DOHH2 (cell line): ENCODE data around the gene CSGALNACT2.

Experiments used
- H3F3A ChIP-seq: fragments of 200-600 bp; sonication (generic), shearing (Covaris generic); 2 replicates; pipeline ENCODE4 v1.6.0; 2016; ENCODE audit warnings: antibody characterized with exemption, mild to moderate bottlenecking; ENCODE audit not compliant: control insufficient read depth, insufficient read depth
- H3K27ac ChIP-seq: fragments of 200-600 bp; sonication (generic); 2 replicates; pipeline ENCODE4 v1.5.1; 2014; ENCODE audit warnings: low read depth, mild to moderate bottlenecking, low read length, moderate library complexity
- H3K27me3 ChIP-seq: fragments of 200-600 bp; sonication (generic); 2 replicates; pipeline ENCODE4 v1.6.1; 2014; ENCODE audit warnings: mild to moderate bottlenecking, low read length, mixed read lengths; ENCODE audit not compliant: control insufficient read depth
- H3K36me3 ChIP-seq: fragments of 200-600 bp; sonication (generic); 2 replicates; pipeline ENCODE4 v1.6.1; 2014; ENCODE audit warnings: mild to moderate bottlenecking, low read length, moderate library complexity, mixed read lengths; ENCODE audit not compliant: control insufficient read depth
- H3K4me1 ChIP-seq: fragments of 200-600 bp; sonication (generic); 2 replicates; pipeline ENCODE4 v1.6.1; 2014; ENCODE audit warnings: mild to moderate bottlenecking, low read length, mixed read lengths; ENCODE audit not compliant: control insufficient read depth
- H3K4me2 ChIP-seq: fragments of 200-600 bp; sonication (generic); 2 replicates; pipeline ENCODE4 v1.6.0; 2014; ENCODE audit warnings: mild to moderate bottlenecking, low read length, moderate library complexity
- H3K4me3 ChIP-seq: fragments of 200-600 bp; sonication (generic); 2 replicates; pipeline ENCODE4 v1.5.1; 2014; ENCODE audit warnings: mild to moderate bottlenecking, low read length, mixed read lengths
- H3K79me2 ChIP-seq: fragments of 200-600 bp; sonication (generic); 2 replicates; pipeline ENCODE4 v1.6.1; 2014; ENCODE audit warnings: mild to moderate bottlenecking, low read length, mixed read lengths; ENCODE audit not compliant: control insufficient read depth
- H3K9me2 ChIP-seq: fragments of 200-600 bp; sonication (generic); replicated peaks from 2 replicates; pipeline ENCODE4 v1.6.1; 2014; ENCODE audit warnings: mild to moderate bottlenecking, low read length, mixed read lengths; ENCODE audit not compliant: control insufficient read depth
- H3K9me3 ChIP-seq: fragments of 200-600 bp; sonication (generic); 2 replicates; pipeline ENCODE4 v1.6.1; 2014; ENCODE audit warnings: antibody characterized with exemption, low read length, mixed read lengths; ENCODE audit not compliant: control insufficient read depth, insufficient read depth
- H4K20me1 ChIP-seq: fragments of 200-600 bp; sonication (generic); 2 replicates; pipeline ENCODE4 v1.6.0; 2014; ENCODE audit warnings: low read depth, mild to moderate bottlenecking, antibody characterized with exemption, low read length, moderate library complexity; ENCODE audit not compliant: control insufficient read depth, insufficient read depth
- CTCF ChIP-seq: fragments of 200-600 bp; sonication (generic); IDR thresholded peaks from one replicate; pipeline ENCODE4 v1.5.1; 2014; ENCODE audit warnings: antibody characterized with exemption, mild to moderate bottlenecking, low read depth, low read length; ENCODE audit not compliant: poor library complexity, severe bottlenecking
- EZH2phosphoT487 ChIP-seq: fragments of 200-600 bp; sonication (generic); IDR thresholded peaks from 2 replicates; pipeline ENCODE4 v1.6.1; 2017; ENCODE audit warnings: borderline replicate concordance, mild to moderate bottlenecking, antibody characterized with exemption, low read length, moderate library complexity, mixed read lengths

CSGALNACT2 gene

GRCh38 chr10:43090664-43091063, 47.6 kb upstream of the CSGALNACT2 start:
- H3F3A ChIP-seq = no peaks in the 10 kb centered on the region
- H3K9me3 ChIP-seq = no peaks in the 10 kb centered on the region
- TF ChIP-seq CTCF (no peak), EZH2phosphoT487 (no peak)
- no peaks in the 10 kb centered on the region for H3K36me3 ChIP-seq
- H3K79me2 ChIP-seq = no peaks in the 10 kb centered on the region
- H3K4me3 ChIP-seq = no peak overlapping the region
- no peaks in the 10 kb centered on the region for H3K9me2 ChIP-seq
- no peak overlapping the region for H3K27ac ChIP-seq
- H3K4me1 ChIP-seq = peaks cover 8% of the 10 kb centered on the region
- H3K27me3 ChIP-seq = no peaks in the 10 kb centered on the region
- no peak overlapping the region for H3K4me2 ChIP-seq
- no peaks in the 10 kb centered on the region for H4K20me1 ChIP-seq

- Histone ChIP-seq H3K27ac (no peak overlapping the region), H3K27me3 (no peaks in the 10 kb centered on the region), H3K79me2 (no peaks in the 10 kb centered on the region), H3K4me1 (peaks cover 8% of the 10 kb centered on the region), H3K36me3 (no peaks in the 10 kb centered on the region), H3K4me3 (no peak overlapping the region), H4K20me1 (no peaks in the 10 kb centered on the region), H3F3A (no peaks in the 10 kb centered on the region), H3K9me2 (no peaks in the 10 kb centered on the region), H3K4me2 (no peak overlapping the region), H3K9me3 (no peaks in the 10 kb centered on the region)
- TF ChIP-seq CTCF = no peak
Measured at GRCh38 chr10:43091846-43092245, 46.4 kb upstream of the CSGALNACT2 start.

DNA sequence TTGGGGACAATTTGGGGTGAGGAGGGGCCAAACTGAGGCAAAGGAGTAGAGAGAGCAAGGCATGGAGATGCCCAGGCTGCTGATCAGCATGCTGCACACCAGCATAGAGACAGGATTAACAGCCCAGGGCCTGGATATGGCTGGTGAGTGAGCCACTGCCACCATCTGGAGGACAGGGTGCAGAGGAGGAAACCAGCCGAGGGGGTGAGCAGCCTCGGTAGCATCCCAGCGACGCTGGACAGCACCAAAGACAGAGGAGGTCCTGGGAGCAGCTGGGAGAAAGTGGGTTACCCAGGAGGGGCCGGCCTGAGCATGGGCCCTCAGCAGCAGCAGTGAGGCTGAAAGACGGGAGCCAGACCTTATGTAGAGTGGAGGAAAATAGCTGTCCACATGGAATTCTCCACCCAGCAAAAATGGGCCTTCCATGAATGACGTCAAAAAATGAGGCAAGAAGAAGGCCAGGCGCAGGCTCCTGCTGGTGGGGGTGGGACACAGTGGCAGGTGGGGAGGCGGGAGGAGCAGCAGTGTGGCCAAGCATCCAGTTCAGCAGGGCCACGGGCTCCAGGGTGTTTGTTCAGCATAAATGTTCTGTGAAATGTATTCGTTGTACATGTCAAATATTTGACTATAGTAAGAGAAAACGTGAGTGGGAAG, 44.7 kb upstream of the CSGALNACT2 start:
- Histone ChIP-seq H3K9me3 (no peaks in the 10 kb centered on the region), H3K27ac (no peak overlapping the region), H3K79me2 (no peaks in the 10 kb centered on the region), H3K4me3 (no peak overlapping the region), H3K4me1 (peaks cover 8% of the 10 kb centered on the region), H3F3A (no peaks in the 10 kb centered on the region), H4K20me1 (no peaks in the 10 kb centered on the region), H3K4me2 (no peak overlapping the region), H3K36me3 (no peaks in the 10 kb centered on the region), H3K27me3 (no peaks in the 10 kb centered on the region), H3K9me2 (no peaks in the 10 kb centered on the region)
- no peak for TF ChIP-seq CTCF
